ENCODE measurements around the gene FOXR2.

FOXR2 gene, protein sequence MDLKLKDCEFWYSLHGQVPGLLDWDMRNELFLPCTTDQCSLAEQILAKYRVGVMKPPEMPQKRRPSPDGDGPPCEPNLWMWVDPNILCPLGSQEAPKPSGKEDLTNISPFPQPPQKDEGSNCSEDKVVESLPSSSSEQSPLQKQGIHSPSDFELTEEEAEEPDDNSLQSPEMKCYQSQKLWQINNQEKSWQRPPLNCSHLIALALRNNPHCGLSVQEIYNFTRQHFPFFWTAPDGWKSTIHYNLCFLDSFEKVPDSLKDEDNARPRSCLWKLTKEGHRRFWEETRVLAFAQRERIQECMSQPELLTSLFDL

GRCh38 chrX:55623100-55623499, at the start of gene FOXR2:
Gene FOXR2, plus strand, starts transcription at chrX:55623400. Its CDS starts 312 bp downstream, at chrX:55623712.
- no peak for DNase-seq (ENCODE audit: low spot score)

DNA sequence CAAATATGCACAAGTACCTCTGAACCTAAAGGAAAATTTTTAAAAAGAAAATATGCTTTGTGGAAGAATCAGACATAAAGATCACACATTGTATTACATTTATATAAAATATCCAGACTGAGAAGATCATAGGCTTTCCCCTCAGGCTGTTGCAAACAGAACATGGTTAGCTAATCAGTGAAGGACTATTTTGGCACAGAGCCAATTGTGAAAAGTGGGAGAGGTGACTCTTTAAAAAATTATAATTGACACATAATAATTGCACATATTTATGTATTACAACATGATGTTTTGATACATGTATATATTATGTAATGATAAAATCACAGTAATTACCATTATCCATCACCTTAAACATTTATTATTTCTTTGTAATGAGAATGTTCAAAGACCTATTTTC, 44.1 kb upstream of the FOXR2 start:
- no peak for DNase-seq (ENCODE audit: low spot score)

- no peak for DNase-seq (ENCODE audit: low spot score)
These were observed 40.8 kb upstream of the FOXR2 start for GRCh38 chrX:55582447-55582846.

- DNase-seq (ENCODE audit: low spot score) = no peak
These were observed 29.9 kb upstream of the FOXR2 start for GRCh38 chrX:55593296-55593695.

GRCh38 chrX:55593756-55594257, 29.4 kb upstream of the FOXR2 start:
- no peak for DNase-seq (ENCODE audit: low spot score)

GRCh38 chrX:55598333-55598732, 24.9 kb upstream of the FOXR2 start:
- no peak for DNase-seq (ENCODE audit: low spot score)

- DNase-seq (ENCODE audit: low spot score) = no peak
These were observed 3.7 kb upstream of the FOXR2 start for GRCh38 chrX:55619547-55619946.

DNA sequence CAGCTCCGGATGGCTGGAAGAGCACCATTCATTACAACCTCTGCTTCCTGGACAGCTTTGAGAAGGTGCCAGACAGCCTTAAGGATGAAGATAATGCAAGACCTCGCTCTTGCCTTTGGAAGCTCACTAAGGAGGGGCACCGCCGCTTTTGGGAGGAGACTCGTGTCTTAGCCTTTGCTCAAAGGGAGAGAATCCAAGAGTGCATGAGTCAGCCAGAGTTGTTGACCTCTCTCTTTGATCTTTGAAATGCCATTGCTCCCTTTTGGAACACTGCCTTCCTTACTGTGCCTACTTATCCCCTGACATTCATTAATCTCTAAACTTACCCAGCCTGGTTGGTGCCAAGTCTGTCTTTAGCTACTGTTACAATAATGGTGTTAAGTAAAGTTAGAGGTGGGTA, 1.2 kb downstream of the FOXR2 start:
- no peak for DNase-seq (ENCODE audit: low spot score)

DNA sequence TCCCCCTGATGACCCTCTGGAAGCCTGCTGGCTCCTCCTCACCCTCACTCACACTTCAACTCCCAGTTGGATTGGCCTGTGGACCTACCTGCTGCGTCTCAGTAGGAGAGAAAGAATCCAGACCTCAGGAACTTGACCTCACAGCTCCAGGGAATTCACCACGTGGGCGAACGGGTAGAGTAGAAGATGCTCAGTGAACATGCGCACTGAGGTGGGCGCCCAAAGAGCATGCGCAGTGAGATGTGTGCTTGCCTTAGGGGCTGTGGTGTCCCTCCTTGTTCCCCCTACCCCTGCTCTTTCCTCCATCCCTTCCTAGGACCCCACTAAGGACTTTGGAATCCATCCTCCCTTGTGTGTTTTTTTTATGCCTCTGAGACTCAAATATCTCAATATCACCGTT, 12.9 kb downstream of the FOXR2 start:
- DNase-seq (ENCODE audit: low spot score) = no peak

DNA sequence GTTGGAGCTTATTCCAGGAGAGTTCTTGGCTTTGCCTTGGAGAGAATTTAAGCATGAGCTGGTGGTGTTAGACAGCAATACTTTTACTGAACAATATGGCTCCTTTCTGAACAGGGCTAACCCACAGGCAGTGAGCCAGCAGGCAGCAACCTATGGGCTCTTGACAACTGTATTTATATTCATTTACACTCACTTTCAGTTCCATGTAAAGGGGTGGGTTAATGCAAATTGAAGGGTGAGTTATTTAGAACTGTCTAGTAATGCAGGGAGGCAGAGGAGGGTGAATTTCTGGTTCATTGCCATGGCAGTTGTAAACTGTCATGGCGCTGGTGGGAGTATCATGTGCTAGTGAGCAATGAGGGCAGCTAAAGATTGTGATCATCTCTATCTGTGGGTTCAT, 15.7 kb downstream of the FOXR2 start:
- DNase-seq (ENCODE audit: low spot score) = no peak

DNA sequence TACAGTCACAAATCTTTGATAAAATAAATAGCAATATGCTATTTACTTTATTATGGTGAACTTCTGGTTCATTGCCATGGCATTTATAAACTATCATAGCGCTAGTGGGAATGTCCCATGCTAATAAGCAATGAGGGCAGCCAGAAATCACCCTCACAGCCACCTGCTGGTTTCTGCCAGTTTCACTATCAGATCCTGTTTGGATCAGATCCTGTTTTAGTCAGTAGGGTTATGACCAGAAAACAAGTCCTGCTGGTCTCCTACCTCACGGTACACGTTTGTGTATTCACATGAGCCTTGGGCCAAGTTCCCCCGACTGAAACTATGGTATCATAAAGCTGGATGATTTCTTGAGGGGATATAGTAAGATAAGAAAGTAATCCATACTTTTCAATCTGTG, 17.7 kb downstream of the FOXR2 start:
- DNase-seq (ENCODE audit: low spot score) = no peak

DNA sequence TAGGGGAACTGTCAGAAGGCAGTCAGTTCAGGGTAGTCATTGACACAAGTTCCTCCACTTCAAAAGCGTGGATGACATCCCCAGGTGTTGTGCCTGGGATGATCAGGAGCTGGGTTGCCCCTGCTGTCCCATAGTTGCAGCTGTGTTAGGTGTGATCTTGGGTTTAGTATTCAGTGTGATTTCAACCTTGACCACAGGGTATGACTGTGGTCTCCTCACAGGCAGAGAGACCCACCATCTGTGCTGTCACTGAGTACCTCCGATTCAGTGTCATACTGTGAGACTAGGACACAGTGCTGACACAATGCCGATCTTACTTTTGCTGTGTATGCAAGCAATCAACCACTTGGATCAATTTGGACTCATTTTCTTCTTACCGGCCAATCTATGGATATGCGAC, 25.2 kb downstream of the FOXR2 start:
- DNase-seq (ENCODE audit: low spot score) = no peak

DNA sequence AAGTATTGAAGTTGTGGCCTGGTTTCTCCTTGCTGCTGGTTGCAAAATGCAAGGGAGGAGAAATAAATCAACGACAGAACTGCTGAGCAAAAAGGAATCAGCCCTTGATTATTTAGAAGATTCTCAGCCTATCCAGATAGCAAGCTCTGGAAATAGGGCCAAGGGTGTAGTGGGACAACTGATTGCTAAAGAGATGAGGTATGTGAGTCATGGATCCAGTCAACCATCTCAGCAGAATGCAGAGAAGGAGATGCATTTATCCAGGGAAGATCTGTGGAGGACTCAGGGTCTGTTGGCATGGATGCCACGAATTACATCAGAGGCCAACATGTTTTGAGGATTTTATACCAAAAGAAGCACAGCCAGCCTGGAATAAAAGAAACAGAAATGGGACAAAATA, 36.7 kb downstream of the FOXR2 start:
- DNase-seq (ENCODE audit: low spot score) = no peak

GRCh38 chrX:55663584-55663983, 40.4 kb downstream of the FOXR2 start:
- no peak for DNase-seq (ENCODE audit: low spot score)

GRCh38 chrX:55668084-55668483, 44.9 kb downstream of the FOXR2 start:
- no peak for DNase-seq (ENCODE audit: low spot score)
